AG10803 (cell line): ENCODE results near the gene GSTA5.

ENCODE experiments used
- DNase-seq: peaks from one replicate; pipeline ENCODE4 v3.0.0; 2010; ENCODE audit warnings: low read depth
- H3K4me3 ChIP-seq: 2 replicates; pipeline ENCODE4 v1.5.1; 2011; ENCODE audit warnings: mild to moderate bottlenecking, low read length, control low read depth
- TF ChIP-seq, protein P1 (sequence below): conservative IDR thresholded peaks from 2 replicates; pipeline ENCODE4 v1.5.1; 2011; ENCODE audit warnings: mild to moderate bottlenecking, low read length, control low read depth, inconsistent platforms

Gene GSTA5

DNA sequence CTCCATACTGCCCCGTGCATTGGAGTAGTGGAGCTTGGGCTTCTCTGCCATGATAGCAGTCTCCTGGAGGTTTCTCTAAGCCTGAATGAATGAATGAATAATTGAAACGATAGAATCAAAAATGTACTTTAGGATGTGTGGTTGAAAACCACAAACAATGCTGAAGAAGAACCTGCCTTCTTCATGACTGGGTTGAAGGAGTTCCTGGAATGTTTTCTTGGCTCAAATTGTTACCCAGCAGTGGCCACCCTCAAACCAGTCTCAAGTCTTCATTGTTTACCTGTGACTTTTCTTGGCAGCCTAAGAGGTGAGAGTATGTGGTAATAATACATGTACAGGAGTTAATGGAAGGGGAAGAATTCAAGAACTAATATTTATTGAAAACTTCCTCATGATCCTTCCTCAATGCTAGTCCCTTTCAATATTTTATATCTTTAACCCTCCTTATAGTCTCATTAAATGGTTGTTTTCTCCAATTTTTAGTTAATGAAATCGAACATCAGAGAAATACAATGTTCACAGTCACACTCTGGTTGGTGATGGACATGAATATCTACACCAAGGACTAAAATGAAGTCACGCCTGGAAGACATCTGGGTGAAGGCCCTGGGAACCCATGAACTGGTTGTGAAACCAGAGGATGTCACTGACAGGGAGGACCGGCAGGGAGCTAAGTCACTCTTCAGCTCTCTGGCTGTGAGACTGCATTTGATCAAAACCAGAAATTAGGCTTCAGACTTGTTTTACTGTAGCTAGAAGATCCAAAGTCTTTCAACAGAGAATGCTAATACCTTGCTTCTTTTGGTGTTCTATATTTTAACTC, at the start of gene GSTA5:
GSTA5 (minus strand) TSS at position 51 of the 823 bp plus-strand sequence.
- H3K4me3 ChIP-seq: no peak within 1 kb of the TSS
- peak; percentile 20 for DNase-seq
- TF ChIP-seq, protein P1, sequence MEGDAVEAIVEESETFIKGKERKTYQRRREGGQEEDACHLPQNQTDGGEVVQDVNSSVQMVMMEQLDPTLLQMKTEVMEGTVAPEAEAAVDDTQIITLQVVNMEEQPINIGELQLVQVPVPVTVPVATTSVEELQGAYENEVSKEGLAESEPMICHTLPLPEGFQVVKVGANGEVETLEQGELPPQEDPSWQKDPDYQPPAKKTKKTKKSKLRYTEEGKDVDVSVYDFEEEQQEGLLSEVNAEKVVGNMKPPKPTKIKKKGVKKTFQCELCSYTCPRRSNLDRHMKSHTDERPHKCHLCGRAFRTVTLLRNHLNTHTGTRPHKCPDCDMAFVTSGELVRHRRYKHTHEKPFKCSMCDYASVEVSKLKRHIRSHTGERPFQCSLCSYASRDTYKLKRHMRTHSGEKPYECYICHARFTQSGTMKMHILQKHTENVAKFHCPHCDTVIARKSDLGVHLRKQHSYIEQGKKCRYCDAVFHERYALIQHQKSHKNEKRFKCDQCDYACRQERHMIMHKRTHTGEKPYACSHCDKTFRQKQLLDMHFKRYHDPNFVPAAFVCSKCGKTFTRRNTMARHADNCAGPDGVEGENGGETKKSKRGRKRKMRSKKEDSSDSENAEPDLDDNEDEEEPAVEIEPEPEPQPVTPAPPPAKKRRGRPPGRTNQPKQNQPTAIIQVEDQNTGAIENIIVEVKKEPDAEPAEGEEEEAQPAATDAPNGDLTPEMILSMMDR: no peak

DNA sequence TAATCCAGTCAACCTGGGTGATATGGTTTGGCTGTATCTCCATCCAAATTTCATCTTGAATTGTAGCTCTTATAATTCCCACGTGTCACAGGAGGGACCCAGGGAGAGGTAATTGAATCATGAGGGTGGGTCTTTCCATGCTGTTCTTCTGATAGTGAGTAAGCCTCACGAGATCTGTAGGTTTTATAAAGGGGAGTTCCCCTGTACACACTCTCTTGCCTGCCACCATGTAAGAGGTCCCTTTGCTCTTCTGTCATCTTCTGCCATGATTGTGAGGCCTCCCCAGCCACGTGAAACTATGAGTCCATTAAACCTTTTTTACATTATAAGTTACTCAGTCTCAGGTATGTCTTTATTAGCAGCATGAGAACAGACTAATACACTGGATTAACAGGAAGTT, 49.4 kb upstream of the GSTA5 start:
- no peak overlapping the region for H3K4me3 ChIP-seq
- TF ChIP-seq, protein P1: no peak
- no peak for DNase-seq

DNA sequence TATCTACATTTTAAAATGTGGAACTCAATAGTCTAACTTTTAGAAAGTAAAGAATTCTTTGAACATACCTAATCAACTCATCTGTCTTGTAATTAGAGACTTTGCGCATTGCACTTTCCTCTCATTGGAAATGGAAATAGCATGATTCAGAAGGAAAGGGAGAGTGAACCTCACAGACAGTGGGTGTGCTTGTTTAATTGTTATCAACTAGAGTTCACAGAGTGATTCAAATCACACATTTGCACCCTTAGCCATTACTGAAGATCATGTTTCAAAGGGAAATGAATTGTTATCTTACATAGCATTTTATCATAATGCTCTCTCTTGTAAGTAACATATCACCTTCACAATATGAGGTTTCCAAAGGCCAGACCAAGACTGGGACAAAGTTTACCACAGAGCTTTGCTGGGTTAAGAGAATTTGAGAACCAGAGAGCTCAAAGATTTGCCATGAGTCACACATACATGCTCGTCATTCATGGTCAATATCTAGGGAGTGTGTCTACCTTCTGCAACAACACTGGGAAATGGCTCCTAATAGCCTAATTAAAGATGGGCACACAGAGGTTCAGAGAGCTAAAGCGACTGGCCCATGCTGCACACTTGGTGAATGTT, 47.4 kb upstream of the GSTA5 start:
- no peak for DNase-seq
- TF ChIP-seq, protein P1: no peak
- H3K4me3 ChIP-seq: no peak overlapping the region

DNA sequence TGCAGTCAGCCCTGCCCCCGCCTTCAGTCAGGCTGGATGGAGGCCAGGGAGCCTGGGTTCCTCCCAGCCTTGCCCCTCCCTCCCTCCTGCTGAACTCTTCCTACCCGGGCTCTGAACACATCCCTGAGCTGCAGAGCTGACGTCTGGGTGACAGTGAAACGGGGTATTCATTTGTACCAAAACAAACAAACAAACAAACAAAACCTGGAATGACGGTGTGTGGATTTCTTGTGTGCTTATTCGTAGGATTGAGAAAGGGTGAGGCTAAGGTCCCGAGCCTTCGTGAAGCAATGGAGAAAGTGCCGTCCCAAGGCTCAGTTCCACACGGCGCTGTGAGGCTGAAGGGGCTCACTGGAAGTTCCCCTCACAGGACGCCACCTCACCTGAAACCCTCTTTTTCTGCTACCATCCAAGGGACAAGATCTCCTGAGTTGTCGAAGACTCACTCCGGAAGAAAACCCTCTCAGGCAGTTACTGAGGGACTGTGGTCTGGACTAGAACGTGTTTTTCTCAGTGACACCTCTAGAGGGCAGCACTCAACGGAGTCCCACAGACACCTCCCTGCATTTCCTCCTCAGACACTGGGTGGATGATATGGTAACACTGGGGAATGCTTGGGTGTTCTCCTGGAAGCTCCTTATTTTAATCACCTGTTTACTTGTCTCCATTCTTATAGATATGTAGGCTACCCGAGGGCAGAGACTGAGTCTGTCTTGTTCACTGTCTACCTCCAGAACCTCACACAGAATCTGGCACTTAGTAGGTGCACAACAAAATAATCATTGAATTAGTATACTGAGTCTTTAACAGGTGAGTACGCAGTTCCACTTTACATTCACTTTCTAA, 41.6 kb upstream of the GSTA5 start:
- peak; percentile 64 for DNase-seq
- TF ChIP-seq, protein P1: peak; percentile 90
- H3K4me3 ChIP-seq: peak overlapping the region; percentile 70

DNA sequence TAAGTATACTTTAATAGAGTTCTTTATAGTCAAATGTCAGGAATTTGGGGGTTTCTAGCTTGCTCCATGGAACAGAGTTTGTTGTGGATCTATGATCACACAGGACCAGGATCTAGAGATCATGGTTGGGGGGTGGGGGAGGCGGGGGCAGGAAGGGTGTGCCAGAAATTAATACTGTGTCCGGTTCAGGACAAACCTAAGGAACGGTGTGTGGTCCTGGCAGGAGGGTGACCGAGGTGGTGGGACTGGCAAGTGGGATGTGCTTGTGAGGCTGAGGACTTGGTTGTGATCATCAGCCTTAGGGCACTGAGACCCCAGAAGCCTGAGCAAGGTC, 41.0 kb upstream of the GSTA5 start:
- H3K4me3 ChIP-seq: no peak overlapping the region
- DNase-seq: no peak
- TF ChIP-seq, protein P1: no peak

DNA sequence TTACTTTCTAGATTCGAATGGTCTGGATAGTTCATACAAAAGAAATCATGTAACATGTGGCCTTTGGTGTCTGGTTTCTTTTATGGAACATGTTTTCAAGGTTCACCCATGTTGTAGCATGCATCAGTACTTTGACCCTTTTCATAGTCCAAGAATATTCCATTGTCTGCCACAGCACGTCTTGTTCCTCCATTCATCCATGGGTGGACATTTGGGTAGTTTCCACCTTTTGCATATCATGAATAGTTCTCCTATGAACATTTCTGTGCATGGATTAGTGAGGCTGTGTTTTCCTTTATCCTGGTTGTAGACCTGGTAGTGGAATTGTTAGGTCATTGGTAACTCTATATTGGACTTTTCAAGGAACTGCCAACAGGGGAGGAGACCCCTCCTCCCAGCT, 37.2 kb upstream of the GSTA5 start:
- TF ChIP-seq, protein P1: no peak
- H3K4me3 ChIP-seq: no peak overlapping the region
- DNase-seq: peak; percentile 8
